ENCODE data around the gene SMAD7.

The SMAD7 gene

DNA sequence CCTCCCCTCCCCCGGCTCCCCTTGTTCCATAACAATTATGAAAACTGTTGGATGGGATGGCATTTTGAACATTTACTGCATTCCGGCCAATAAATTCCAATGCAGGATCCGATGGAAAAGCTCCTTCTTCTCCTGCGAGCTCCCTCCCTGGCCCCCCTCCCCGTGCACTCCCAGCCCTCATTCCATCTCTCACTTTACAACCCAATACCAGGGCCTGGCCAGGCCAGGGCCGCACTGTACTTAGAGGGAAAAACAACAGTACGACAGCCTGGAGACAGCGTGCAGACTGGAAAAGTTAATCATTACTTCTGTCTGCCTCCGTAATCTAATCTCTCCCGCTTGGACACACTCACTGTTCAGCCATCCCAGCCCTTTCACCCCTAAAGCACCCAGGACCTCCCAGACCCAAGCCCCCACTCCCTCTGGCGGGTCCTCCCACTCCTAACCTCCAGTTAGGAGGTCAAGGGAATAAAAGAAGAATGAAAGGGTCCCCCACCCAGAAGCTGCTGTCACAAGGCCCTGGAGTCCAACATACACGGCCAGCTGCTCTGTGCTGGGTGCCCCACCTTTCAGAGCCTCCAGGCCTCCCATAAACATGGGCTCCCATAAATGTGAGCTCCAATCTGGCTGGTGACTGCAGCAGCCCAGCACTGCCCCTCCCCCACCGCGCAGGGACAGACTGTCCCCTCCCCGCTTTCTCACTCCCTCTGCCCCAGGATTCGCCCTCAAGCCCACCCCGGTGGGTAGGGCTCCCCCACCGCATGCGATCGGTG lies 20.6 kb downstream of the SMAD7 start:
- DNase-seq (ENCODE audit: low spot score), result no peak

DNA sequence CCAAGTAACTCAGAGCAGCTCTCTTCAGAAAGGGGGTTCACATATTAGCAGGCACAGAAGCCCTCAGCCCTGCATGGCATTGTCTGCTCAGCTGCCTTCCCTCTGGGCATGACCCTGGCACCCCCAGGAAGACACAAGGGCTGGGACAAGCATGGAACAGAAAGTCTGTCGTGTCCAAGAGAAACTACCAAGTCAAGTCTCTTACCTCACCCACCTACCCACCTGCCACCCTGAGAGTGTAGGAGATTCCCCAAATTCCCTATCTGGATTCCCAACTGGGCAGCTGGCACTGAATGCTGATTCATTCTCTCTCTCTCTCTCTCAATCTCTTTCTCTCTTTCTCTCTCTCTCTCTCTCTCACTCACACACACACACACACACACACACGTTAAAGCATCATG lies 21.6 kb downstream of the SMAD7 start:
- no peak for DNase-seq (ENCODE audit: low spot score)

DNA sequence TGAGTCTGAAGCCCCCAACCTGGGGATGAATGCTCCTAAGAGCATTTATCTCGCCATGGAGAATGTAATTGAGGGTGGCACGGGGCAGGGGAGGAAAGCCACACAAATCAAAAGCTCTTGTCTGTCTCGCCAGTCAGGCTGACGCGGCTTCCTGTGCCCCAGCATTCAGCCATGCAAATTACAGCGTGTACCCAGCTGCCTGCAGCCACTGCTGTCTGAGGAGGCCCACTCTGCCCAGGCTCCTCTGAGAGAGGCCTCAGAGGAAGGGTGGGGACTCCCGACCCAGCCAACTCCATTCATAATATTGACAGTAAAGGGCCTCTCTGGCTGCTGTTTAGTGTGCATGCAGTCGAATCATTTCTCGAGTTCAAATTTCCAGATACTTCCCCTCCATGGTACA lies 22.0 kb downstream of the SMAD7 start:
- DNase-seq (ENCODE audit: low spot score), result peak; percentile 54

DNA sequence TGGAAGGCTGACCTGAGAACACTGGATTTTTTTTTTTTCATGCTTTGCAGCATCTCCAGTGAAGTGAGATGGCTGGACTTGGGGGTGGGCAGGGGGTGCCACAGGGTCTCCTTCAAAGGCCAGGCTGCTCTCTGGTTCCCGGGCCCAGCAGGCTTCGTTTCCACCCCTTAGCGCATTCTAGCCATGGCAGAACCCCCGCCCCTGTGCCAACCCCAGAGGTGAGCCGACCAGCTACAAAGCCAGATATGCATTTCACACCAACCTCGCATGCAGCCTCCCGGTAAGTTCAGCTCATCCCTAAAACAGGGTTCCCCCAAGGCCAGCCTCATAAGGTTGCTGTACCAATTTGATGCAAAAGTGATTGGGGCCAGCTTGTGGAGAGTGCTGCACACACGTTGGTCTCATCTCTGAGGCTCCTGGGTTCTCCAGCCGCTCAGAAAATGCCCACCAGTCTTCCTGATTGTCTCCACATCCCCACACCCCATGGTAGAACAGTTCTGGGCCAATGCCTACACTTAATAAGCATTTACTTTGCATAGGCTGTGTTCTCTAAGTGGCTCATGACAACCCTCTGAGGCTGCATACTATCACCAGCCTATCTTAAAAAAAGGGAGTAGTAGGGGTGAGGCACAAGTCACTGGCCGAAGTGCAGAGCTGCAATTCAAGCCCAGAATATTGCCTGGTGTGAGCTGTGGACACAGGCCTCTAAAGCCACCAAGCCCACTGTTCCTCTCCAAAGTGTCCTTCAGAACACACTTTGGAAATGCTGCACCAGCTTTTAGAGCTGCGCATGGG lies 23.3 kb downstream of the SMAD7 start:
- no peak for DNase-seq (ENCODE audit: low spot score)

DNA sequence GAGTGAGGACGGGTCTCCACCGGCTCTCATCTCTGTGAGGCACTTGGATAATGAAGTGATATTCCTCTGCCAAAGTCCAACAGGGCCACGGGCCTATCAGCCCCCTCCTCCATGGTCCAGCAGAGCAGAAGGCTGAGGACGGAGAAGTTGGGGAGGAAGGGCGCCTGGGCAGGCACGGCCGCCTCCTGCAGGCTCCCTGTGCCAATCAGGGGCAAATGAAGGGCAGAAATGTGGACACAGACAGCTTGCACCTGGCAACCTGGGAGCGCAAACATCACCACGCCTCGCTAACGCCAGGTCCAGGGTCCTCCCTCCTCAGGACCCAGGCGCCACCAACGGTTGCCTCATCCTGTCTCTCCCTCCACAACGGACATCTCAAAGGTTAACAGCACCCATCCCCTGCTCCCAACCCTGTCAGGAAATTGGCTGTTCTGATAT lies 24.3 kb downstream of the SMAD7 start:
- DNase-seq (ENCODE audit: low spot score), result no peak

DNA sequence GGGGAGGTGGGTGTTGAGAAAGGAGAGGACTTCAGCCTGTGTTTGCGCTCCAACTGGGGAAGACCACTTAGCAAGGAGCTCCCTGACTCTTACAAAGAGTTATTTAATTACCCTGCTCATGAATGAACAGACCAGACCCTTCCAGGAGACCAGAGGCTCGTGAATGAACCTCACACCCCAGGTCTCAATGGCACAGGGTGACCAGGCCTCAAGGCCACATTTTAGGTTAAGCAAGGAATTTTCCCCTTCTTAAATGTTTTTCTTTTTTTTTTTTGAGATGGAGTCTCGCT lies 25.3 kb downstream of the SMAD7 start:
- no peak for DNase-seq (ENCODE audit: low spot score)

DNA sequence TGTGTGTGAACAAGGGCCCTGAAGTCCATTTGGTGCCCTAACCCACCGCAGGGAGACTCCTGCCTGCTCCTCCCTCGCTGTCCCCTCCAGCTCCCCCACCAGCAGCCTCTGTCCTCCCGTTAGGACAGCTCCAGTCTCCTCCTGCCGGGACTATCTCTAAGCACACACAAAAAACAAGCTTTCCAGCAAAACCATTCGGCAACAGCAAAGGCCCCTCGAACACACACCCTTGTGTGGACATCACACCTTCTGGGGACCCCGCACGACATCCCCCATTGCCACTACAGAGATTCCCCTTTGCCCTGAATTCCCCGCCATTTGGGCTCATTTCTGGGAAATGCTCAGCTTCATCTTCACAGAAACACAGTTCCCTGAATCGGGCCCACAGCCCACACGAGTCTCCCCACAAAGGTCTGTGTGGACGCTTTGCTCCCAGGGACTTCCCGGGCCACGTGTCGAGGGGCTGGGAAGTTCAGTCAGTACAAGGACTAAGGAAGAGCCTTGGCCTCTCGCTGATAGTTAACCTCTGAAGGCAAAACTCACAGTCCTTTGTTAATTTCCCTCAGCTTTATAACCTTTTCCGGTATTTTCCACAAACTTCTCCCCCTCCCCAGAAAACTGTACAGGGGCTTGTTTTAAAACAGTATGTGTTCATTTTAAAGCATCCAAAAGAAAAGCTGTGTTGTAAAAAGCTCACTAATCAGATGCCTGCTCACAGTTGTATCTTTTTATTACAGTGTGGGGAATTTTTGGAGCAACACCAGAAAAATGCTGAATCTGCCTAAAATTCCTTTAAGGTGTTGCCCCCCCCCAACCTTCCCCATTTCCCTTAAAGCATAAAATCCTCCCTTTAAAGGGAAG lies 25.9 kb downstream of the SMAD7 start:
- DNase-seq (ENCODE audit: low spot score), result no peak

DNA sequence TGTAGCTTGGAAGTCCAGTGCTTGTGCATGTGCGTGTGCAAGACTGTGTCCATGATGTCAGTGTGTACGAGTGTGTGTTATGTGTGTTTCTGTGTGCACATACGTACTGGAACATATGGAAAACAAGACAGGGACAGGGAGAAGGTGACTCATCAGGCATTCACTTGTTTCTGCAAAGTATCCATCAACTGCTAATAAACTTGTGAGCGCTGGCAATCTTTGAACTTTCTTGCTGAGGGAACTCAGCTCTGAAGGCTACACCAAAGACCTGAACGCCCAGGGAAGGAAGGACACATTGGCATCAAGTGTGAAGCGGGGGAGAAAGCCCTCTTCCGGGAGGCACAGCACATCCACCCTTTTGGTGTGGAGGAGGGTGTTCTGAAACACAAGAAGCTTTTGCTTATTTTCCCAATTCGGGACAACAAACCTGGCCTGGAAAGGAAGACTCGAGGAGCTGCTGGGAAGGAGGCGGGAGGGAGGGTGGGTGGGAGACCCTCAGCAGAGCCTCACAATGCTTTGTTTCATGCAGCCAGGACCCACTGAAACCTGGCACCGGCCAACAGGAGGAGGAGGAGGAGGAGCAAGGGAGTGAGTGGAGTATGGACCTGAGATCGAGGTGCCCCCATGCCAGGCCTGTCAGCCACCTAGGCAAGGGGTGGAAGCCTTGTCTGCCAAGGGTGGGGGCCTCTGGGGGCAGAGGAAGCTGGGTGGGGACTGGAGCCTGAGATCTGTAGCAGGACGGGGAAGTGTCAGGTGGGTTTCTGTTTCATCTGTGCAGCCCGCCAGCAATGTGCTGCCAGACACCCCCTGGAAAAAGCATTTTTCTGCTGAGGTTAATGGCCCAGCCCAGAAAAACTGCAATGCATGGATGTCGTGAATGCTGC lies 26.8 kb downstream of the SMAD7 start:
- DNase-seq (ENCODE audit: low spot score), result no peak

DNA sequence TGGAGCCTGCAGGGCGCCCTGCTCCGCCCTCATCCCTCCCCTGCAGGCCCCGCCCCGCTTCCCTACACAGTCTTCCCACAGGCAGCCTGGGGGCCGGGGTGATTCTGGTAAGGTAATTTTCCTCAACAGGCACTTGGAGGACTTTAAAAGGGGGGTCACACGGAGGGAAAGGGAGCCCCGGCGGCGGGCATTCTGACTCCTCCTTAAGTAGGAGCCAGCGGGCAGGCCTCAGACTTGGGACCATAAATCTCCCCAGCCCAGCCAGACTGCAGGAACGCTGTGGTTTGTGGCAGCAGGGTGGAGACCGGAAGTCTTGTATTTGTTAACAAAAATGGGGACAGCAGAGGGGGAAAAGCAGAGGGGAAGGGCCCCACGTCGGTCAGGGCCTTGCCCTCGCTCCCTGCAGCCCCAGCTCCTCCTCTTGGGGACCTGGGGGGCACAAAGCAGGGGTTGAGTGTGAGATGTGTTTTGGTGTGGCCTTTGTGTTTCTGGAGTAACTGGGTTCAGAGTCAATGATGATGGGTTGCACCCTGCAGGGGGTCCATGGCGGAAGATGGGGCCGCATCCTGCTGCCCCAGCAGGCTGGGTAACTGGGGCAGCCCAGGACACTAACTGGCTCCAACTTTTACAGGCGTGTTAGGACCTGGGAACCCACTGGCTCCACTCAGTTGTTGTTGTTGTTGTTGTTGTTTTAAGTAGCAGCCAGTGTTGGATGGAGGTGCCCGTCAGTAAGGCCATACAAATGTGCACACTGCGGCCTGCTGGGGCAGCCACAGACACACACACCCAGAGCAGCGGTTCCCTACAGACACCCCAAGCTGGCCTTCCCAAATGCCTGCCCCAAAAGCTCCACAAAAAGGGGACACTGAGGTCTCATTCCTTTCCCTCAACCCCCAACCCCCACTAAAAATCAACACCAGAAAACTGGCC lies 27.7 kb downstream of the SMAD7 start:
- DNase-seq (ENCODE audit: low spot score), result no peak

DNA sequence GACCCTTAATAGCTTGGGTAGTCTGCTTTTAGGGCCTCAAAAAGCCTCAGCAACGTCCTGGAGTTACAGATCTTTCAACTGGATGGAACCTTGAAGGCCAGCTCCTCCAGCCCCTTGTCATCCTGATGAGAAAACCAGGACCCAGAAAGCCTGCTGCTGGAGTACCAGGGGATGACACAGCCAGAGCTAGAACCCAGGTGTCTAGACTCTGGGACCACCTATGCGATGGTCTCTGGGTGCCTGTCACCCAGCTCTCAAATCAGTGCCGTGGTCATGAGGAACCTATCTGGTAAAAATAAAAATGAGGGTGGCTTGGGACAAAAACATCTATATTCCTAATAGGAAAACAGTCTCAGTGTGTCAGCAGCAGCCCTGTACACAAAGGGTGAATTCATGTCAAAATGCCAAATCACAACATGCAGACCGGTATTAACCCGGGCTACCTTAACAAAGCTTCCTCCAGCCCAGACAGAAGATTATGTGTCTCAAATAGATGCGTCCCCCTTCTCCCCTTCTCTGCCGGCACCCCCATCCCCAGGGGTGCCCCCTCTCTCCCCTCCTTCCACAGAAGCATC lies 28.5 kb downstream of the SMAD7 start:
- no peak for DNase-seq (ENCODE audit: low spot score)

DNA sequence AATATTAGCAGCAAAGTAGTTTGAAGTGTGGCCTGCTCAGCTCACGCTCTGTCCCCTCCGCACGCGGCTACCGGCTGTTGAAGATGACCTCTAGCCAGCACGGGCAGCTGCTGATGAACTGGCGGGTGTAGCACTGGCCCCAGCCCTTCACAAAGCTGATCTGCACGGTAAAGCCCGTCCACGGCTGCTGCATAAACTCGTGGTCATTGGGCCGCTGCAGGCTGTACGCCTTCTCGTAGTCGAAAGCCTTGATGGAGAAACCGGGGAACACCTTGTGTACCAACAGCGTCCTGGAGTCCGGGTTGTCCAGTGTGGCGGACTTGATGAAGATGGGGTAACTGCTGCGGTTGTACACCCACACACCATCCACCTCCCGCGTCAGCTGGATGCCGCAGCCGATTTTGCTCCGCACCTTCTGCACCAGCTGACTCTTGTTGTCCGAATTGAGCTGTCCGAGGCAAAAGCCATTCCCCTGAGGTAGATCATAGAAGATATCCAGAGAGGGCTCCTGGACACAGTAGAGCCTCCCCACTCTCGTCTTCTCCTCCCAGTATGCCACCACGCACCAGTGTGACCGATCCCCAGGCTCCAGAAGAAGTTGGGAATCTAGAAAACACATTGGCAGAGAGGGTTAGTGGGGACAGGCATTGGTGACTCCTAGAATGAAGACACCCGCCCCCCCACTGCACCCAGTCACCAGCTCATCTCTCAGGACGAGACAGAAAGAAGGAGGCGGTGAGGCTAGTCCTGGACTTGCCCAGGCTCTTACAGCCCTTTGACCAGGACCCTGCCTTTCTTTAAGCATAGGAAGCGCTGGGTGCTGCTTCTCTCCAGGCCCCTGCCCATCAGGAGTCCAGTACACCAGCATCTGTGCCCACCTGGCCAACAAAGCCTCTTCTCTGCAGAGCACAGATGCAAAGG lies 29.2 kb downstream of the SMAD7 start:
- no peak for DNase-seq (ENCODE audit: low spot score)

DNA sequence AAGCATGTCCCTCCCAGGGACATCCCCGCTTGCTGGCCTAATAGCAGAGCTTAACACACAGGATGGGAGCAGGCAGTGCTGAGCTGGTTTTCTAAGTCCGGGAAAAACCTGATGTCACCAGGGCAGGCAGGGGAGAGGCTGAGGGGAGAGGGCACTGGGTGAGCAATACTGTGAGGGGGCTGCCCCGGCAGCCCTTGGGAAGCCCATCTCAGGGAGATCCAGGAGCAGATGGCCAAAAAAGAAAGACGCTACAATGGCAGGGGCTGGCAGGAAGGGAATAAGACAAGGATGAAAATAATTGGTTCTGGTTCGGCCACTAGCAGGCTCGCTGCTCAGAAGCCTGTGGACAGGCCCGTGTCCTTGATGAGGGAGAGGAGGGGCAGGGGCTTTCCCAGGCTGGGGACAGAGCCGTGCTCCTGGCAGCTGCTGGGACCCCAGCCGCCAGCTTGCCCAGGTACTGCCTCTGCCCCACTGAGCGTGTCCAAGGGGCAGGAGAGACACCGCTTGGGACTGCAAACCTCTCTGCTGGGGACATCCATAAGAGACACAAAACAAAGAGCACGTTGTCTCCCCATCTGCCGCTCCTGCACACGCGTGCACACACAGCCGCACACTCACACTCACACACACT lies 30.2 kb downstream of the SMAD7 start:
- DNase-seq (ENCODE audit: low spot score), result no peak

DNA sequence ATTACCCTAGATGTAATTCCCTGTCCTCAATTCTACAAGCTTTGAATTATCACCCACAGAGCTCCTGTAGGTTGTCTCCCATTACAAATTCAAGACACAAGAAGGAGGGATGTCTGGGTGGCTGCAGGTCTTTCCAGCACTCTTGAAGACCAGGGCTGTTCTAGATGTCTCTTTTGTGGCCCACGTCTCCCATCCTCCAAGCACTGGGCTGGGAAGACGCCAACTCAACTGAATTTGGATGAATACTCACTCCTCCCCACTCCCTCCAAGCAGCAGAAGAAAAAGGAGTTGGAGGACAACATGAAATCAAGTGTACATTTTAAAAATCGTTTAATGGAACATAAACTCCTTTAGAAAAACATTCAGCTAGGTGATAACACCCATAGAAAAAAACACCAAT lies 31.2 kb downstream of the SMAD7 start:
- DNase-seq (ENCODE audit: low spot score), result no peak

DNA sequence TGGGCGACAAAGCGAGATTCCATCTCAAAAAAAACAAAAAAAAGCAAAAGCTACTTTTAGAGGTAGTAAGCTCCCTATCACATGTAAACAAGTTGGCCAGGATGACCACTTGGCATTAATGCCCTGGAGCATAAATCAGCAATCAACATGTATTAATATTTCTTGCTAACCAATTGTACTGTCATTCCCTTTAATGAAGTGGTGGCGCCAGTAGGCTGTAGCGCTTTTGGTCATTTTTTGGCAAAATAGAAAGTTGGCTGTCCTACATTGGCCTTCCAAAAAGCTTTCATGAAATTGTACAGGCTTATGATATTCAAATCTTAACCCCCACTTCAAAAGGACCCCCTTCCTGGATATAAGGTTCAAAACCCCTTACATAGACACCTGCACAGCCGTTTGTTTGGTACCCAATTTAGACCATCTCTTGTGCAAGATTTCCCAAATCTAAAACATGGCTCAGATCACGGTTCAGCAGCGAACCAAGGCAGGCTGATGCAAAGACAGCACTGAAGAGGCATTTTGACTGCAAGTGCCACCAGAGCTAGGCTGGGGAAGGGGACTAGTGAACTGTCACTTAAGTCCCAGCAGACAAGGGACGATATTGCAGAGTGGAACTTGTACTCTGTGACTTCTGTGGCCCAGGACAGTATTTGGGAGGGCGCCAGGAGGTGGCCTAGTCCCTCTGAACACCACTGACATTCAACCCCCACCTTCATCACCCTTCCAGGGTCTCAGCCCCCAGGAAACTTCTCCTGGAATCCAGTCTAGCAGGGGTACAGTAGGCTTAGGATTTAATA lies 31.9 kb downstream of the SMAD7 start:
- no peak for DNase-seq (ENCODE audit: low spot score)

DNA sequence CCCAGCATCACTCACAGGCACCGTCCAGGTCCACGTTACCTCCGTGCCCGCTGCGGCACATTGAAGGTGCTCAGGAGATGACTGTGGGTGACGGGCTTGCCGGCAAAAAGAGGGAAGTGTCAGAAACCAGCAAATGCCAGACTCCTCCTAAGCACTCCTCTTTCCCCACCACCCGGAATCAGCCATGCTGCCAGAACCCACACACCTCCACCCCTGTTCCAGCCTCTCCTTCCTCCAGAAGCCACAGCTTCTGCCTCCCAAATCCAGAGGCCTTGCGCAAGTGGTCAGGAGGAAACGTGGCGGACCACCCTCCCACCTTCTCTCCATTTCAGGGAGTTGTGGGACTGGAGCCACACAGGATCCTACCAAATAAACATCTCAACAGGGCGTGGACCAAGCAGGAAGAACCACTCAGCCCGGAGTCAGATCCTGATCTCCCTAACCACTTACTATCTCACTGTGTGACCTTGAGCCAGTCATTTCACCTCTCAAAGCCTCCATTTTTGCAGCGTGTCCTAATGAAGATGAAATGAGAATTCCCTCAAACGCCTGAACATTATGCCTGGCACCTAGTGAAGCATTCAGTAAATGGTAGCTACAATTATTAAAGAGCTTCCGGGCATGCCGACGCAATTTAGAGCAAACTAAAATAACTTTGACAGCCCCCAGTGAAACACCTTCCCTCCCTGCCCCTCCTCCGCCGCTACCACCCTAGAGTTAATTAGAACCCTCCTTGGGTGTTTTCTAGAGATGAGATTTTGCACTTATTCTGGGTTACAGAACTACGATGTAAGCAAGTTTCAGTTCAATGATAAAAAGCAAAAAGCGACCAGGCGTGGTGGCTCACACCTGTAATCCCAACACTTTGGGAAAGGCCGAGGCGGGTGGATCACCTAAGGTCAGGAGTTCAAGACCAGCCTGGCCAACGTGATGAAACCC lies 32.9 kb downstream of the SMAD7 start:
- DNase-seq (ENCODE audit: low spot score), result no peak

DNA sequence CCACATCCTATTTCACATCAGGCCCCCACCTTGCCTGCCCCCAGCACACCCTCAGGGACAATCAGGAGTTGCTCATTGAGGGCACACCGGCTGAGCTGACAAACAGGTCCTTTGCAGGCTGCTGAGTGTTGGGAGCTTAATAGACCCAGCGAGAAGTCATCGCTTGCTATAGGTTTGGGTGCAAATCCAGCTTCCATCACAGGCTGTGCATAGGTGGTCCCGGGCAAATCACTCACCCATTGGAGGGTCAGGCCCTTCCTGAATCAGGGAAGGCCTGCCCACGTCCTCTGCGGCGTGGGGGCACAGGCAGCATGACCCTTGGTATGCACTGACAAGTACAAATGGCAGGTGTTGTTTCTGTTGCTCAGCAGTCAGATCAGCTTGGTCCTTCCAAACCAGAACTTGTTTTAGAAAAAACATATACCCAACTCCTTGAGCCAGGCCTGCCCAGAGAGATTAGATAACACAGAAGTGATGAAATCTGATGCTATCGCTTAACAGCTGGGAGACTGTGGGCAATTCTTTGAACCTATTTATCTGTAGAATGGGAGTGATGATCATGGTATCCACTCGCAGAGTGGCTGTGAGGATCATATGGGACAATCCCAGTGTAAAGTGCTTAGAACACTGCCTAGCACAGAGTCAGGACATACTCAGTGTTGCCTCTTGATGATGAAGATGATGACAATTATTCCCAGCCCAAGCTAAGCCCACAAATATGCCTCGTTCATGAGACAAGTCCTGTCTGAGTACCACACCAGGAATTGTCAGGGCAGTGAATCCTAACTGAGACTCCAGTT lies 34.9 kb downstream of the SMAD7 start:
- no peak for DNase-seq (ENCODE audit: low spot score)

Data from D341Med (cell line).